HepG2 (cell line): ENCODE data around the gene RASA1. TPM values are rescaled to one million over a fixed set of nuclear protein-coding genes. Genes with fewer than 3 reads are reported as not detected.
"Not testable (repeated sequence)": the region's sequence is repeated elsewhere in the genome, so short reads cannot be mapped to it uniquely, and the experiment has no call there.

ENCODE experiments used
- ATAC-seq: fragments of 200-7000 bp; cut with Tn5 transposase; 3 replicates; pipeline ENCODE4 v1.9.1; 2020; ENCODE audit warnings: mild to moderate bottlenecking, moderate library complexity
- BruUV-seq: library from RNA; stranded (reverse); fragments of 400-500 nt; replicated peaks from 2 replicates; lab custom pipeline; 2021; lab: Mats Ljungman, UMichigan
- CTCF ChIA-PET: fragments of 300-600 bp; formaldehyde crosslinking; extraction: SDS; loops from one replicate; lab custom pipeline; 2021; ENCODE audit warnings: low total read pairs, inconsistent platforms, low intra/inter-chr PET ratio; lab: Yijun Ruan, JAX
- POLR2A ChIA-PET: fragments of 350-600 bp; sonication (Branson Sonifier 250); formaldehyde crosslinking; loops from one replicate; lab custom pipeline; 2020; ENCODE audit warnings: antibody characterized with exemption, inconsistent platforms; lab: Yijun Ruan, JAX
- DNase-seq: peaks from one replicate; pipeline ENCODE4 v3.0.0-alpha.2; 2015; ENCODE audit warnings: low spot score
- FAIRE-seq: peaks from 3 replicates; lab custom pipeline; 2011; peaks lifted over from hg19 to GRCh38; lab: Jason Lieb, UNC
- H2AFZ ChIP-seq: one replicate; pipeline ENCODE4 v1.6.1; 2011; ENCODE audit warnings: low read length, inconsistent platforms
- H3K27ac ChIP-seq: fragments of 300-600 bp; 3 replicates; pipeline ENCODE4 v1.8.0; 2011; ENCODE audit warnings: mixed run types, mild to moderate bottlenecking, mixed read lengths, low read length, inconsistent platforms; ENCODE audit not compliant: insufficient read depth; ENCODE audit errors: extremely low read length
- H3K27me3 ChIP-seq, 2 experiments: fragments of 200-600 bp in 1 of 2; 2 replicates in 1 of 2; 3 replicates in 1 of 2; pipeline versions ENCODE4 v1.6.0 to v1.8.0; 2011; ENCODE audit warnings: low read length in 2 of 2, mild to moderate bottlenecking in 2 of 2, moderate library complexity in 2 of 2, inconsistent platforms in 1 of 2; ENCODE audit not compliant: insufficient read depth in 2 of 2, control insufficient read depth in 1 of 2
- H3K36me3 ChIP-seq, 2 experiments: fragments of 200-600 bp in 1 of 2; replicated peaks in 1 of 2; 2 replicates in 1 of 2; 3 replicates in 1 of 2; pipeline versions ENCODE4 v1.5.1 to v1.8.0; 2011; ENCODE audit warnings: low read length in 2 of 2, inconsistent platforms in 1 of 2; ENCODE audit not compliant: insufficient read depth in 2 of 2, control insufficient read depth in 1 of 2
- H3K4me1 ChIP-seq: 2 replicates; pipeline ENCODE4 v1.5.1; 2012; ENCODE audit warnings: low read length, inconsistent platforms; ENCODE audit not compliant: insufficient read depth
- H3K4me2 ChIP-seq: 2 replicates; pipeline ENCODE4 v1.6.0; 2011; ENCODE audit warnings: low read depth, low read length, inconsistent platforms
- H3K4me3 ChIP-seq, 3 experiments: fragments of 200-600 bp in 1 of 3; sonication (generic), shearing (Covaris generic) in 1 of 3; replicated peaks in 1 of 3; 2 replicates each; pipeline ENCODE4 v1.5.1; 2011 to 2016; ENCODE audit warnings: low read length in 3 of 3, inconsistent platforms in 2 of 3, low read depth in 2 of 3, mild to moderate bottlenecking in 2 of 3, control low read depth in 1 of 3, mixed read lengths in 1 of 3; ENCODE audit not compliant: insufficient read depth in 1 of 3
- H3K79me2 ChIP-seq: one replicate; pipeline ENCODE4 v1.6.1; 2011; ENCODE audit warnings: low read length, inconsistent platforms; ENCODE audit not compliant: insufficient read depth
- H3K9ac ChIP-seq: 2 replicates; pipeline ENCODE4 v1.6.0; 2011; ENCODE audit warnings: mild to moderate bottlenecking, low read depth, low read length, inconsistent platforms; ENCODE audit not compliant: insufficient read depth
- H3K9me3 ChIP-seq: 2 replicates; pipeline ENCODE4 v1.5.1; 2012; ENCODE audit warnings: mild to moderate bottlenecking, low read length
- H4K20me1 ChIP-seq: 2 replicates; pipeline ENCODE4 v1.6.0; 2011; ENCODE audit warnings: inconsistent platforms, mild to moderate bottlenecking, low read length, moderate library complexity; ENCODE audit not compliant: insufficient read depth
- FOXO4 ChIP-seq: sonication (generic); formaldehyde crosslinking; conservative IDR thresholded peaks from 2 replicates; pipeline ENCODE4 v1.8.1; 2023; ENCODE audit warnings: missing genetic modification reagents
- HHEX ChIP-seq: IDR thresholded peaks from 2 replicates; pipeline ENCODE4 v1.6.1; 2016; ENCODE audit warnings: control low read depth
- PRDM4 ChIP-seq: sonication (generic); formaldehyde crosslinking; IDR thresholded peaks from 2 replicates; pipeline ENCODE4 v1.9.0; 2021; ENCODE audit warnings: missing genetic modification reagents, borderline replicate concordance
- ZBTB49 ChIP-seq: sonication (generic); formaldehyde crosslinking; IDR thresholded peaks from 2 replicates; pipeline ENCODE4 v1.4.0; 2020; ENCODE audit warnings: missing genetic modification reagents, borderline replicate concordance
- WGBS: methylation state at CpG from one replicate; pipeline ENCODE4 v1.1.6; 2017; ENCODE audit warnings: low lambda C conversion rate; 5-methylcytosine and 5-hydroxymethylcytosine counted together
- in situ Hi-C: cut with HindIII; loops from 2 replicates; pipeline ENCODE4 v1.10.0; 2017; ENCODE audit warnings: low pct_unique_long_range_greater_than_20kb; ENCODE audit not compliant: extremely low pct_ligation_motif_present
- intact Hi-C: fragments of 100-400 bp; cut with micrococcal nuclease; formaldehyde crosslinking; loops from one replicate; pipeline ENCODE4 v1.10.0; 2022; ENCODE audit not compliant: unreplicated experiment
- polyA plus RNA-seq, 8 experiments: library from polyadenylated mRNA; depleted of rRNA in 3 of 8; stranded (reverse) in 7 of 8; unstranded in 1 of 8; fragments of >200 nt; fragmentation: Illumina TruSeq in 4 of 8; extraction: Trizol in 4 of 8; gene quantifications; 2 replicates each; pipeline versions ENCODE4 v1.2.1 to v1.2.3, GENCODE V29; 2011 to 2016; ENCODE audit warnings: low read depth in 4 of 8, missing spikeins in 1 of 8, mixed read lengths in 1 of 8; ENCODE audit not compliant: insufficient read depth in 1 of 8
- total RNA-seq, 5 experiments: library from RNA; depleted of rRNA; stranded (reverse); fragments of >200 nt; fragmentation: Illumina TruSeq; extraction: Trizol; gene quantifications; 2 replicates each; pipeline ENCODE4 v1.2.3, GENCODE V29; 2016; ENCODE audit warnings: low read depth in 1 of 5

The RASA1 gene
- total and polyA plus RNA-seq, 2 of the 13 experiments (the other 11 are each of a cell fraction or from before 2014, with no cell fraction given), result 19.5 to 20.5 TPM

- H4K20me1 ChIP-seq, result peaks cover 3% of the 10 kb centered on the region; the same call in 1 of the 2 replicates
- no TSS peak for BruUV-seq
- H3K27me3 ChIP-seq, result no peaks in the 10 kb centered on the region
- ATAC-seq, result no peak
- H3K79me2 ChIP-seq, result peaks cover 22% of the 10 kb centered on the region
- no peak overlapping the region for H3K4me3 ChIP-seq
- intact Hi-C loops, result no loop called here
- no peak for FAIRE-seq
- H3K4me2 ChIP-seq, result no peak overlapping the region
- WGBS, result 96% methylated on average over 2 of the region's 2 CpGs
- no peaks in the 10 kb centered on the region for H3K9me3 ChIP-seq
- in situ Hi-C loops, result no loop called here
- H2AFZ ChIP-seq, result no peak overlapping the region
- H3K36me3 ChIP-seq, result no peaks in the 10 kb centered on the region; a peak in 2 of 5 replicates
- H3K27ac ChIP-seq, result no peak overlapping the region
- ChIA-PET POLR2A (no interaction called here), CTCF (no interaction called here)
- no peak overlapping the region for H3K9ac ChIP-seq
- DNase-seq, result no peak
- TF ChIP-seq PRDM4 (CRISPR knock-in tag) (no peak), FOXO4 (CRISPR knock-in tag) (no peak), ZBTB49 (no peak), HHEX (CRISPR knock-in tag) (no peak)
- no peaks in the 10 kb centered on the region for H3K4me1 ChIP-seq
Measured at GRCh38 chr5:87282269-87282668, 14.6 kb downstream of the RASA1 start.

- H3K4me1 ChIP-seq, H3K4me3 ChIP-seq, H3K9me3 ChIP-seq, POLR2A ChIA-PET, FAIRE-seq, in situ Hi-C loops, DNase-seq, H2AFZ ChIP-seq, H3K27me3 ChIP-seq, H4K20me1 ChIP-seq, H3K27ac ChIP-seq, H3K36me3 ChIP-seq, H3K4me2 ChIP-seq, ATAC-seq, BruUV-seq, CTCF ChIA-PET, intact Hi-C loops, H3K9ac ChIP-seq: not testable (repeated sequence)
- WGBS, result 98% methylated on average over 4 of the region's 4 CpGs
- H3K79me2 ChIP-seq, result peaks cover 25% of the 10 kb centered on the region
Measured at GRCh38 chr5:87287266-87287665, 19.6 kb downstream of the RASA1 start.
